ENCODE measurements around the gene ADAM12.

The ADAM12 gene

DNA sequence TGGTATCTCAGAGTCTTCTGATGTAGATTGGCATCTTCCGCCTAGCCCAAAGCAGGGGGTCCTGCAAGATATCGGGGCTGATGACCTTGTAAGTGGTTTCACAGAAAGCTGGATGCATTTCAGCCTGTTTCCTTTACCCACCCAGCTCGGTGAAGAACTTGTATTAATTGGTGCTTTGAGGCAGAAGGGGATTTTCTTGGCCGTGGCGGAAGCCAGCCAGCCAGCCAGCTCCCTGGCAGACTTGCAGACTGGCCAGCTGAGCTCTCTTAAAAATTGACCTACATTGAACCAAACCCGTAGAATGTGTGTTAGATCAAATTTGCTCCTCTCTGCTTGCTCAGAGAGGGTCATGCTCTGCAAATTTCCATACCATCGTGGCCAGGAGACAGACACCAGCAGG is 218.4 kb downstream of the ADAM12 start (continued):
- TF ChIP-seq, protein P1, sequence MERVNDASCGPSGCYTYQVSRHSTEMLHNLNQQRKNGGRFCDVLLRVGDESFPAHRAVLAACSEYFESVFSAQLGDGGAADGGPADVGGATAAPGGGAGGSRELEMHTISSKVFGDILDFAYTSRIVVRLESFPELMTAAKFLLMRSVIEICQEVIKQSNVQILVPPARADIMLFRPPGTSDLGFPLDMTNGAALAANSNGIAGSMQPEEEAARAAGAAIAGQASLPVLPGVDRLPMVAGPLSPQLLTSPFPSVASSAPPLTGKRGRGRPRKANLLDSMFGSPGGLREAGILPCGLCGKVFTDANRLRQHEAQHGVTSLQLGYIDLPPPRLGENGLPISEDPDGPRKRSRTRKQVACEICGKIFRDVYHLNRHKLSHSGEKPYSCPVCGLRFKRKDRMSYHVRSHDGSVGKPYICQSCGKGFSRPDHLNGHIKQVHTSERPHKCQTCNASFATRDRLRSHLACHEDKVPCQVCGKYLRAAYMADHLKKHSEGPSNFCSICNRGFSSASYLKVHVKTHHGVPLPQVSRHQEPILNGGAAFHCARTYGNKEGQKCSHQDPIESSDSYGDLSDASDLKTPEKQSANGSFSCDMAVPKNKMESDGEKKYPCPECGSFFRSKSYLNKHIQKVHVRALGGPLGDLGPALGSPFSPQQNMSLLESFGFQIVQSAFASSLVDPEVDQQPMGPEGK (CRISPR knock-in tag; IDR thresholded peaks at IDR 0.05; ENCODE audit: borderline replicate concordance), result no peak

DNA sequence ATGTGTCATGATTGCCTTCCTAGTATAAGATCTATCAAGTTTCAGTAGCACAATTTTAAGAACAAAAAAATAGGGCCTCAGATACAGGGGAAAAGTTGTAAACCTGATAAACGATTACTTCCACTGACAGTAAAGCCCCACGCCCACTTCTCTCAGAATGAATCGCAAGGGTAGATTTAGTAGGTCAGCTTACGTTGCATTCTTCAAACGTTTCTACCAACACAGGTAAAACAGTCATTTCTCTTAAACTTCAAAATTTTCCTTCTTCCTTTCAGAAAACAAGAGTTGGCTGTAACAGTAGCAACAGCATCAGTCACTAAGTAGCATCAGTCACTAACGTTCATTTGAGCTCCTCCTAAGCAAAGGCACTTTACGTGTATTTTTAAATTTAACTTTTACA is 221.5 kb downstream of the ADAM12 start:
- ATAC-seq, result no peak

DNA sequence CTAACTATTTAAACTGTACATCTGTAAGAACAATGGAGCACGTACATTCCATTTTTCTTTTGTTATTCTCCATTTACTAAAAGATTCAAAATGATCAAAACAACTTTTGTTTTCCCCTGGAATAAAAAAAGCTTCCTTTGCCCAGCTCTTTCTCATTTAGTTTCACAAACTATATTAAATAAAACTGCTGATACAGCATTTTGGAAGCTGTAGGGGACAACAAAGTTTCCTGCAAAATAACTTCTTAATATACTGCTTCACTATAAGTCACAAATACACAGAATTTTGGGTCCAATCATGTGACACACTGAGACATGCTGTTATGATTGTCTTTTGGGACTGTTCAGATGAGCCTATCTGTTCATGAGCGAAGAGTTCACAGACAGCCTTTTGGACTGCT is 222.4 kb downstream of the ADAM12 start:
- no peak for TF ChIP-seq GLIS3 (CRISPR knock-in tag; IDR thresholded peaks at IDR 0.05)
- no peak for TF ChIP-seq ZC3H10 (CRISPR knock-in tag; IDR thresholded peaks at IDR 0.05)
- TF ChIP-seq TOX (CRISPR knock-in tag; IDR thresholded peaks at IDR 0.05; ENCODE audit: borderline replicate concordance), result no peak
- TF ChIP-seq ESRRG (CRISPR knock-in tag; IDR thresholded peaks at IDR 0.05), result no peak
- TF ChIP-seq, protein P2, sequence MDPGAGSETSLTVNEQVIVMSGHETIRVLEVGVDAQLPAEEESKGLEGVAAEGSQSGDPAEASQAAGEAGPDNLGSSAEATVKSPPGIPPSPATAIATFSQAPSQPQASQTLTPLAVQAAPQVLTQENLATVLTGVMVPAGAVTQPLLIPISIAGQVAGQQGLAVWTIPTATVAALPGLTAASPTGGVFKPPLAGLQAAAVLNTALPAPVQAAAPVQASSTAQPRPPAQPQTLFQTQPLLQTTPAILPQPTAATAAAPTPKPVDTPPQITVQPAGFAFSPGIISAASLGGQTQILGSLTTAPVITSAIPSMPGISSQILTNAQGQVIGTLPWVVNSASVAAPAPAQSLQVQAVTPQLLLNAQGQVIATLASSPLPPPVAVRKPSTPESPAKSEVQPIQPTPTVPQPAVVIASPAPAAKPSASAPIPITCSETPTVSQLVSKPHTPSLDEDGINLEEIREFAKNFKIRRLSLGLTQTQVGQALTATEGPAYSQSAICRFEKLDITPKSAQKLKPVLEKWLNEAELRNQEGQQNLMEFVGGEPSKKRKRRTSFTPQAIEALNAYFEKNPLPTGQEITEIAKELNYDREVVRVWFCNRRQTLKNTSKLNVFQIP (CRISPR knock-in tag; IDR thresholded peaks at IDR 0.05; ENCODE audit: borderline replicate concordance, low read depth), result no peak
- no peak for TF ChIP-seq ZFP30 (CRISPR knock-in tag; IDR thresholded peaks at IDR 0.05)
- TF ChIP-seq ZNF565 (CRISPR knock-in tag; conservative IDR thresholded peaks at IDR 0.05; ENCODE audit: low read depth), result no peak
- TF ChIP-seq TCF4 (CRISPR knock-in tag; IDR thresholded peaks at IDR 0.05; ENCODE audit: borderline replicate concordance), result no peak
- ATAC-seq, result no peak

More for the DNA sequence above, 221.5 kb downstream of the ADAM12 start:
- TF ChIP-seq ZC3H10 (CRISPR knock-in tag; IDR thresholded peaks at IDR 0.05) (no peak), ZNF8 (CRISPR knock-in tag; IDR thresholded peaks at IDR 0.05) (no peak), ZNF70 (CRISPR knock-in tag; IDR thresholded peaks at IDR 0.05) (no peak), CSDC2 (CRISPR knock-in tag; IDR thresholded peaks at IDR 0.05) (no peak), OSR1 (CRISPR knock-in tag; IDR thresholded peaks at IDR 0.05) (no peak), BACH2 (CRISPR knock-in tag; IDR thresholded peaks at IDR 0.05; ENCODE audit: borderline replicate concordance) (no peak)
- TF ChIP-seq, protein P2 (CRISPR knock-in tag; IDR thresholded peaks at IDR 0.05; ENCODE audit: borderline replicate concordance, low read depth), result no peak
- TF ChIP-seq, protein P1 (CRISPR knock-in tag; IDR thresholded peaks at IDR 0.05; ENCODE audit: borderline replicate concordance), result no peak

DNA sequence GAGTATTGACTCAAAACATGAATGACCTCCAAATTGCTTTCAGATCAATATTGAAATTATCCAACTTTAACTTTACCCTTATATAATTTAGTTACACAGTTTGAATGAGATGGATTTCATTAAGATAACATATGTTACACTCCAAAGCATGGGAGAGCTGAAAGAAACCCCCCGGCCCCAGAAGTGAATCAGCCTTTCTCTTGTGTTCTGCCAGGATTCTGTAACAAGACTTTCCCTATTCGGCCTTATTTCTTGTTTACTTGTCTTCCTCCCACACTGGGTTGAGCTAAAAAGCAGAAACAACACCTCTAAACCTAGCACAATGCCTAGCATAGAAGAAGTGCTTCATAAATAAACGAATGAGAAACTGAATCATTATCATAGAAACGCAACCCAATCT is 224.8 kb downstream of the ADAM12 start:
- TF ChIP-seq ZNF565 (CRISPR knock-in tag; conservative IDR thresholded peaks at IDR 0.05; ENCODE audit: low read depth) (no peak), ZFP30 (CRISPR knock-in tag; IDR thresholded peaks at IDR 0.05) (no peak), ZNF8 (CRISPR knock-in tag; IDR thresholded peaks at IDR 0.05) (no peak), ZC3H10 (CRISPR knock-in tag; IDR thresholded peaks at IDR 0.05) (no peak), ESRRG (CRISPR knock-in tag; IDR thresholded peaks at IDR 0.05) (no peak), ZFP3 (CRISPR knock-in tag; IDR thresholded peaks at IDR 0.05) (no peak), TCF4 (CRISPR knock-in tag; IDR thresholded peaks at IDR 0.05; ENCODE audit: borderline replicate concordance) (no peak), OSR1 (CRISPR knock-in tag; IDR thresholded peaks at IDR 0.05) (no peak), ISL1 (CRISPR knock-in tag; IDR thresholded peaks at IDR 0.05) (no peak), GLIS3 (CRISPR knock-in tag; IDR thresholded peaks at IDR 0.05) (no peak), BACH2 (CRISPR knock-in tag; IDR thresholded peaks at IDR 0.05; ENCODE audit: borderline replicate concordance) (no peak)
- TF ChIP-seq, protein P2 (CRISPR knock-in tag; IDR thresholded peaks at IDR 0.05; ENCODE audit: borderline replicate concordance, low read depth), result no peak
- TF ChIP-seq, protein P3, sequence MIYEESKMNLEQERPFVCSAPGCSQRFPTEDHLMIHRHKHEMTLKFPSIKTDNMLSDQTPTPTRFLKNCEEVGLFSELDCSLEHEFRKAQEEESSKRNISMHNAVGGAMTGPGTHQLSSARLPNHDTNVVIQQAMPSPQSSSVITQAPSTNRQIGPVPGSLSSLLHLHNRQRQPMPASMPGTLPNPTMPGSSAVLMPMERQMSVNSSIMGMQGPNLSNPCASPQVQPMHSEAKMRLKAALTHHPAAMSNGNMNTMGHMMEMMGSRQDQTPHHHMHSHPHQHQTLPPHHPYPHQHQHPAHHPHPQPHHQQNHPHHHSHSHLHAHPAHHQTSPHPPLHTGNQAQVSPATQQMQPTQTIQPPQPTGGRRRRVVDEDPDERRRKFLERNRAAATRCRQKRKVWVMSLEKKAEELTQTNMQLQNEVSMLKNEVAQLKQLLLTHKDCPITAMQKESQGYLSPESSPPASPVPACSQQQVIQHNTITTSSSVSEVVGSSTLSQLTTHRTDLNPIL (CRISPR knock-in tag; IDR thresholded peaks at IDR 0.05; ENCODE audit: low read depth), result no peak
- TF ChIP-seq, protein P1 (CRISPR knock-in tag; IDR thresholded peaks at IDR 0.05; ENCODE audit: borderline replicate concordance), result no peak
- TF ChIP-seq, protein P4, sequence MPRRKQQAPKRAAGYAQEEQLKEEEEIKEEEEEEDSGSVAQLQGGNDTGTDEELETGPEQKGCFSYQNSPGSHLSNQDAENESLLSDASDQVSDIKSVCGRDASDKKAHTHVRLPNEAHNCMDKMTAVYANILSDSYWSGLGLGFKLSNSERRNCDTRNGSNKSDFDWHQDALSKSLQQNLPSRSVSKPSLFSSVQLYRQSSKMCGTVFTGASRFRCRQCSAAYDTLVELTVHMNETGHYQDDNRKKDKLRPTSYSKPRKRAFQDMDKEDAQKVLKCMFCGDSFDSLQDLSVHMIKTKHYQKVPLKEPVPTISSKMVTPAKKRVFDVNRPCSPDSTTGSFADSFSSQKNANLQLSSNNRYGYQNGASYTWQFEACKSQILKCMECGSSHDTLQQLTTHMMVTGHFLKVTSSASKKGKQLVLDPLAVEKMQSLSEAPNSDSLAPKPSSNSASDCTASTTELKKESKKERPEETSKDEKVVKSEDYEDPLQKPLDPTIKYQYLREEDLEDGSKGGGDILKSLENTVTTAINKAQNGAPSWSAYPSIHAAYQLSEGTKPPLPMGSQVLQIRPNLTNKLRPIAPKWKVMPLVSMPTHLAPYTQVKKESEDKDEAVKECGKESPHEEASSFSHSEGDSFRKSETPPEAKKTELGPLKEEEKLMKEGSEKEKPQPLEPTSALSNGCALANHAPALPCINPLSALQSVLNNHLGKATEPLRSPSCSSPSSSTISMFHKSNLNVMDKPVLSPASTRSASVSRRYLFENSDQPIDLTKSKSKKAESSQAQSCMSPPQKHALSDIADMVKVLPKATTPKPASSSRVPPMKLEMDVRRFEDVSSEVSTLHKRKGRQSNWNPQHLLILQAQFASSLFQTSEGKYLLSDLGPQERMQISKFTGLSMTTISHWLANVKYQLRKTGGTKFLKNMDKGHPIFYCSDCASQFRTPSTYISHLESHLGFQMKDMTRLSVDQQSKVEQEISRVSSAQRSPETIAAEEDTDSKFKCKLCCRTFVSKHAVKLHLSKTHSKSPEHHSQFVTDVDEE (CRISPR knock-in tag; IDR thresholded peaks at IDR 0.05), result no peak
- no peak for ATAC-seq
